K562 (cell line): ENCODE results near the gene CFHR2.

Experiments
- ARNT ChIP-seq, 2 experiments: fragments of 450-650 bp; IDR thresholded peaks; 2 replicates each; pipeline ENCODE4 v1.6.1; 2016; ENCODE audit warnings: mild to moderate bottlenecking in 1 of 2
- FOXA1 ChIP-seq: fragments of 450-650 bp; IDR thresholded peaks from 2 replicates; pipeline ENCODE4 v1.6.1; 2016; ENCODE audit warnings: mild to moderate bottlenecking, borderline replicate concordance
- FOXJ3 ChIP-seq: sonication (generic); formaldehyde crosslinking; IDR thresholded peaks from 2 replicates; pipeline ENCODE4 v1.4.0; 2020; ENCODE audit warnings: mild to moderate bottlenecking, missing genetic modification reagents
- JUND ChIP-seq, 2 experiments: IDR thresholded peaks; 2 replicates in 1 of 2; 3 replicates in 1 of 2; pipeline ENCODE4 v1.6.1; 2011; ENCODE audit warnings: borderline replicate concordance in 2 of 2, low read depth in 2 of 2, low read length in 2 of 2, improper control_type of control experiment in 1 of 2, missing biosample characterization in 1 of 2, missing genetic modification characterization in 1 of 2, missing genetic modification reagents in 1 of 2
- MEF2A ChIP-seq: IDR thresholded peaks from 2 replicates; pipeline ENCODE4 v1.6.1; 2011; ENCODE audit warnings: low read depth, mild to moderate bottlenecking, low read length, moderate library complexity; ENCODE audit not compliant: control insufficient read depth
- NFIC ChIP-seq: fragments of 450-650 bp; IDR thresholded peaks from 2 replicates; pipeline ENCODE4 v1.6.1; 2017; ENCODE audit warnings: mild to moderate bottlenecking, inconsistent platforms
- TCF7 ChIP-seq: sonication (generic); IDR thresholded peaks from 2 replicates; pipeline ENCODE4 v1.6.1; 2016; ENCODE audit warnings: antibody characterized with exemption, borderline replicate concordance
- ZNF263 ChIP-seq: sonication (generic); formaldehyde crosslinking; IDR thresholded peaks from 2 replicates; pipeline ENCODE4 v1.8.0; 2022; ENCODE audit warnings: mild to moderate bottlenecking, missing genetic modification reagents, borderline replicate concordance
- ZNF717 ChIP-seq: fragments of 250-450 bp; sonication (Bioruptor Pico); IDR thresholded peaks from 2 replicates; pipeline ENCODE4 v1.5.0; 2021
- TF ChIP-seq, protein P1 (sequence below): sonication (generic); formaldehyde crosslinking; IDR thresholded peaks from 2 replicates; pipeline ENCODE4 v1.8.0; 2022; ENCODE audit warnings: missing genetic modification reagents, mild to moderate bottlenecking, moderate library complexity, borderline replicate concordance
- TF ChIP-seq, protein P2 (sequence below), 3 experiments: IDR thresholded peaks in 2 of 3; conservative IDR thresholded peaks in 1 of 3; 2 replicates each; pipeline ENCODE4 v1.5.1; 2011 to 2012; ENCODE audit warnings: low read length in 3 of 3, mild to moderate bottlenecking in 3 of 3, control low read depth in 2 of 3, improper control_type of control experiment in 1 of 3, inconsistent platforms in 1 of 3, low read depth in 1 of 3, mixed read lengths in 1 of 3, moderate library complexity in 1 of 3; ENCODE audit not compliant: insufficient read depth in 2 of 3

DNA sequence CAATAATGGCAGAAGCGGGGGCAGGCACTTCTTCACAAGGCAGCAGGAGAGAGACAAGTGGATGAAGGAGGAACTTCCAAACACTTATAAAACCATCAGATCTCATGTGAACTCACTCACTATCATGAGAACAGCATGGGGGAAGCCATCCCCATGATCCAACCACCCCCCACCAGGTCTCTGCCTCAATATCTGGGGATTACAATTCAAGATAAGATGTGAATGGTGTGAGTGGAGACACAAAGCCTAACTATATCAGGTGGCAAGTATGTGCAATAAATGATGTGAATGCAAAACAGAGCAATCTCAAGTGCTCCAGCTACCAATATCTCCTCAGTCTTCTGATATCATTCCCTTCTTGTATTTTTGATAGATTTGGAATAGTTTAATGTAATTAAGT lies 12.4 kb downstream of the CFHR2 start:
- TF ChIP-seq ARNT (IDR thresholded peaks at IDR 0.05) = no peak
- TF ChIP-seq ZNF717 (CRISPR knock-in tag) = no peak
- no peak for TF ChIP-seq FOXA1
- TF ChIP-seq JUND (IDR thresholded peaks at IDR 0.05; ENCODE audit: borderline replicate concordance, low read depth, low read length) = no peak
- no peak for TF ChIP-seq JUND (tag; IDR thresholded peaks at IDR 0.05; ENCODE audit: borderline replicate concordance, low read depth, low read length)
- TF ChIP-seq, protein P1, sequence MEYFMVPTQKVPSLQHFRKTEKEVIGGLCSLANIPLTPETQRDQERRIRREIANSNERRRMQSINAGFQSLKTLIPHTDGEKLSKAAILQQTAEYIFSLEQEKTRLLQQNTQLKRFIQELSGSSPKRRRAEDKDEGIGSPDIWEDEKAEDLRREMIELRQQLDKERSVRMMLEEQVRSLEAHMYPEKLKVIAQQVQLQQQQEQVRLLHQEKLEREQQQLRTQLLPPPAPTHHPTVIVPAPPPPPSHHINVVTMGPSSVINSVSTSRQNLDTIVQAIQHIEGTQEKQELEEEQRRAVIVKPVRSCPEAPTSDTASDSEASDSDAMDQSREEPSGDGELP (CRISPR knock-in tag) = no peak
- no peak for TF ChIP-seq NFIC
- TF ChIP-seq ZNF263 = no peak
- TF ChIP-seq, protein P2, sequence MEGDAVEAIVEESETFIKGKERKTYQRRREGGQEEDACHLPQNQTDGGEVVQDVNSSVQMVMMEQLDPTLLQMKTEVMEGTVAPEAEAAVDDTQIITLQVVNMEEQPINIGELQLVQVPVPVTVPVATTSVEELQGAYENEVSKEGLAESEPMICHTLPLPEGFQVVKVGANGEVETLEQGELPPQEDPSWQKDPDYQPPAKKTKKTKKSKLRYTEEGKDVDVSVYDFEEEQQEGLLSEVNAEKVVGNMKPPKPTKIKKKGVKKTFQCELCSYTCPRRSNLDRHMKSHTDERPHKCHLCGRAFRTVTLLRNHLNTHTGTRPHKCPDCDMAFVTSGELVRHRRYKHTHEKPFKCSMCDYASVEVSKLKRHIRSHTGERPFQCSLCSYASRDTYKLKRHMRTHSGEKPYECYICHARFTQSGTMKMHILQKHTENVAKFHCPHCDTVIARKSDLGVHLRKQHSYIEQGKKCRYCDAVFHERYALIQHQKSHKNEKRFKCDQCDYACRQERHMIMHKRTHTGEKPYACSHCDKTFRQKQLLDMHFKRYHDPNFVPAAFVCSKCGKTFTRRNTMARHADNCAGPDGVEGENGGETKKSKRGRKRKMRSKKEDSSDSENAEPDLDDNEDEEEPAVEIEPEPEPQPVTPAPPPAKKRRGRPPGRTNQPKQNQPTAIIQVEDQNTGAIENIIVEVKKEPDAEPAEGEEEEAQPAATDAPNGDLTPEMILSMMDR (IDR thresholded peaks at IDR 0.05 in 2 of 3, conservative IDR thresholded peaks at IDR 0.05 in 1 of 3; ENCODE audit: insufficient read depth in 2 of 3, low read depth in 1 of 3, low read length in 3 of 3) = no peak
- TF ChIP-seq TCF7 = no peak
- no peak for TF ChIP-seq FOXJ3 (CRISPR knock-in tag)
- no peak for TF ChIP-seq MEF2A
